ENCODE measurements around the gene COIL. TPM values are rescaled to one million over a fixed set of nuclear protein-coding genes. Genes with fewer than 3 reads are reported as not detected.

The COIL gene
- total RNA-seq, 3 donors from 2014 or later = 8.8 to 23.0 (median 16.7) TPM

DNA sequence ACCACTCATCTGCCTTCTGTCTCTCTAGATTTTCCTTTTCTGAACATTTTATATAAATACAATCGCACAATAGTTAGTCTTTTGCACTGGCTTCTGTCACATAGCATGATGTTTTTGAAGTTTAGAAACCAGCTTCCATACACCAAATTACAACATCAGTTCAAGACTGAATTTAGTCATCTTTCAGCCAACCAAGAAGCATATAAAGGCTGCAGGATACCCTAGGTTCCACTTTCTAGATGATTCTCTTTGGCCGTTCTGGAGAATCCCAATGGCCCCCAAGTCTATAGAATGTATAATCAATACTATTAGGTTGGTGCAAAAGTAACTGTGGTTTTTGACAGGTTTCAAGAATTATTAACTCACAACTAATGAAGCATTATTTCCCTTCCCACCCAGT is 36.5 kb upstream of the COIL start:
- Histone ChIP-seq H3K27me3 (no peaks in the 10 kb centered on the region), H3K4me1 (no peaks in the 10 kb centered on the region), H3K36me3 (no peaks in the 10 kb centered on the region), H3K9me3 (no peaks in the 10 kb centered on the region), H3K4me3 (no peak overlapping the region), H3K27ac (no peak overlapping the region)
- intact Hi-C loops (cut with DNase I; ENCODE audit: low total_unique reads) = no loop called here
- DNase-seq (ENCODE audit: low spot score in 2 of 2) = no peak
- TF ChIP-seq POLR2A (IDR thresholded peaks at IDR 0.05) = no peak
- TF ChIP-seq POLR2AphosphoS5 (IDR thresholded peaks at IDR 0.05) = no peak
- TF ChIP-seq, protein P1, sequence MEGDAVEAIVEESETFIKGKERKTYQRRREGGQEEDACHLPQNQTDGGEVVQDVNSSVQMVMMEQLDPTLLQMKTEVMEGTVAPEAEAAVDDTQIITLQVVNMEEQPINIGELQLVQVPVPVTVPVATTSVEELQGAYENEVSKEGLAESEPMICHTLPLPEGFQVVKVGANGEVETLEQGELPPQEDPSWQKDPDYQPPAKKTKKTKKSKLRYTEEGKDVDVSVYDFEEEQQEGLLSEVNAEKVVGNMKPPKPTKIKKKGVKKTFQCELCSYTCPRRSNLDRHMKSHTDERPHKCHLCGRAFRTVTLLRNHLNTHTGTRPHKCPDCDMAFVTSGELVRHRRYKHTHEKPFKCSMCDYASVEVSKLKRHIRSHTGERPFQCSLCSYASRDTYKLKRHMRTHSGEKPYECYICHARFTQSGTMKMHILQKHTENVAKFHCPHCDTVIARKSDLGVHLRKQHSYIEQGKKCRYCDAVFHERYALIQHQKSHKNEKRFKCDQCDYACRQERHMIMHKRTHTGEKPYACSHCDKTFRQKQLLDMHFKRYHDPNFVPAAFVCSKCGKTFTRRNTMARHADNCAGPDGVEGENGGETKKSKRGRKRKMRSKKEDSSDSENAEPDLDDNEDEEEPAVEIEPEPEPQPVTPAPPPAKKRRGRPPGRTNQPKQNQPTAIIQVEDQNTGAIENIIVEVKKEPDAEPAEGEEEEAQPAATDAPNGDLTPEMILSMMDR (IDR thresholded peaks at IDR 0.05) = no peak

DNA sequence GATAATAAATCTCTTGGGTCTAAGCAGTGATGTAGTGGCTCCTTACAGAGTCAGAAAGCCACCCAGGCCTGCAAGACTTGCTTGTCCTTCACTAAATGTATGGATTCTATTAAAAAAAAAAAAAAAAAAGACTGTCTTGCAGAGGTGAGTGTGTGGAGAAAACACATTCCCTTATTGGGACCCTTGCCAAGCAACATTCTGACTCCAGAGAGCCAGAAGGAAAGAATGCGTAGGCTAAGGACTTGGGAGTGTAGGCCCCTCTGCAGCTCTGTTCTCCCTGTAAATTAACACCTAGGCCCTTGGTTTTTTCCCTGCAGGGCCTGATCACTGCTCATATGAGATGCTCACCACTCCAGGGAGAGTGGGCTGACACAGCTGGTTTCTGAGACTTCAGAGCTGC is 34.9 kb upstream of the COIL start:
- Histone ChIP-seq H3K27me3 (no peaks in the 10 kb centered on the region), H3K9me3 (no peaks in the 10 kb centered on the region), H3K36me3 (no peaks in the 10 kb centered on the region), H3K4me3 (no peak overlapping the region), H3K27ac (no peak overlapping the region), H3K4me1 (no peaks in the 10 kb centered on the region)
- DNase-seq (ENCODE audit: low spot score in 2 of 2) = no peak
- intact Hi-C loops (cut with DNase I; ENCODE audit: low total_unique reads) = no loop called here
- TF ChIP-seq POLR2A (IDR thresholded peaks at IDR 0.05) (no peak), POLR2AphosphoS5 (IDR thresholded peaks at IDR 0.05) (no peak)
- TF ChIP-seq, protein P1 (IDR thresholded peaks at IDR 0.05) = no peak

DNA sequence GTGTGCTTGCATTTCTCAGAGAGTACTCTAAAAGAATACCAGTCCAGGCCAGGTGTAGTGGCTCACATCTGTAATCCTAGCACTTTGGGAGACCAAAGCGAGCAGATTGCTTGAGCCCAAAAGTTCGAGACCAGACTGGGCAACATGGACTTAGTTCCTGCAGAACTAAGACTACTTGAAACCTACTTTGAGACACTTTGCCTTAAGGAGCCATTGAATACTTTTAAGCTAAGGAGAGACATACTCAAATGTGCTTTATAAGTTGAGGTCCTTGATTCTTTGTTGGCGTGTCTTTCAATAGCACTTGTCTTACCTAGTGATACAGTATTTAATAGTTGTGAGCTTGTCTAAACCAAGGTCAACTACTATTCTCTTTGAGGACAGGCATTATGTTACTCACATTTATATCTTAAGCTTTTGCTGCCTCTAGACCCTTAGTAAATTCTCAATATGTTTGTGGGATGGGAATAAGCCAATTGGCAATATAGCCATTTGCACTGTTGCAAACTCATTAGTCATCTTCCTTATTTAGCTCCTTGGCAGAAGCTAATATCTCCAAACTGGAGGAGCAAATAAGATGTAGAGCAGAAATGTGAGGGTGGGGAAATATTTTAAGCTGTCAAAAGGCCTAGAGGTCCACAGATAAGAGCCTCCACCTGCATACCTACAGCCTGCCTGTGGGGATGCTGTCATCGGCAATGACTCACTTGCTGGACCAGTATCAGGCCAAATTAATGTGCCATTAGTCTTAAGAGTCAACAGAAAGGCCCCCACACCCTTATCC is 33.4 kb upstream of the COIL start:
- Histone ChIP-seq H3K4me3 (no peak overlapping the region), H3K27ac (no peak overlapping the region), H3K36me3 (no peaks in the 10 kb centered on the region), H3K4me1 (no peaks in the 10 kb centered on the region), H3K27me3 (no peaks in the 10 kb centered on the region), H3K9me3 (no peaks in the 10 kb centered on the region)
- intact Hi-C loops (cut with DNase I; ENCODE audit: low total_unique reads) = no loop called here
- no peak for DNase-seq (ENCODE audit: low spot score in 2 of 2)
- TF ChIP-seq, protein P1 (IDR thresholded peaks at IDR 0.05) = no peak
- TF ChIP-seq POLR2A (IDR thresholded peaks at IDR 0.05) (no peak), POLR2AphosphoS5 (IDR thresholded peaks at IDR 0.05) (no peak)

DNA sequence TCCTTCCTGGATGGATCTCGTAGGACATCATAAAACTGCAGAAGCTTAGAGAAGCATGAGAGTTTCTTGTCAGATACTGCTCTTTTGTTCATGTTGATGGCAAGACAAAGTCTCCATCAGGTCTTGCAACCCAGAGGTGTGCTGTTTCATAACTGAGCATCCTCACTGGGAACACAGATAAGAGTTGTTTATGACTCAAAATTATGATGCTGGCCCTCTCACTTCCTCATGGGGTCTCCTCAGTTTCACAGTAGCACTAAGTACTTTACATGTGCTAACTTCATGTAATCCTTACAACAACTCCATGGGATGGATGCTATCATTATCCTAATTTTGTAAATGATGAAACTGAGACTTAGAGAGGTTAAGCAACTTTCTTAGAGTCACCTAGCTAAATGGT is 31.5 kb upstream of the COIL start:
- no peak for TF ChIP-seq POLR2AphosphoS5 (IDR thresholded peaks at IDR 0.05)
- TF ChIP-seq, protein P1 (IDR thresholded peaks at IDR 0.05) = no peak
- no peak for TF ChIP-seq POLR2A (IDR thresholded peaks at IDR 0.05)

DNA sequence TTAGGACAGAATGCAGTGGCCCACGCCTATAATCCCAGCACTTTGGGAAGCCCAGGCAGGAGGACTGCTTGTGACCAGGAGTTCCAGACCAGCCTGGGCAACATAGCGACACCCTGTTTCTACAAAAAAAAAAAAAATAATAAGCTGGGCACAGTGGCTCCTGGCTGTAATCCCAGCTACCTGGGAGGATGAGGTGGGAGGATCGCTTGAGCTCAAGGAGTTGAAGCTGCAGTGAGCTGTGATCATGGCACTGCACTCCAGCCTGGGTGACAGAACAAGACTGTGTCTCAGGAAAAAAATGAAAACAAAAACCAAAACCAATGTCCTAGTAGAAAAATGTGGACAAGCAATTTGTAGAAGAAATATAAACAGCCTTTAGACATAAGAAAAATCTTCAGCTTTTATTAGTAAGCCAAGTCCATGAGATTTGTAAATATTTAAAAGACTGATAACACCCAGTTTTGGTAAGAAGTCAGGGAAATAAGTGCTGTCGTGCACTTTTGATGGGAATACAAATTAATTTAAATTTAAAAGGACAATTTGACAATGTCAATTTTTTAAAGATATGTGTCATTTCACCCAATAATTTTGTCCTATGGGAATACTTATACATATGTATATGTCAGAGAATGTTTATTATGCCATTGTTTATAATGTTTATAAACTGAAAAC is 28.2 kb upstream of the COIL start:
- Histone ChIP-seq H3K4me1 (no peaks in the 10 kb centered on the region), H3K4me3 (no peak overlapping the region), H3K36me3 (no peaks in the 10 kb centered on the region), H3K27ac (no peak overlapping the region), H3K9me3 (no peaks in the 10 kb centered on the region), H3K27me3 (no peaks in the 10 kb centered on the region)
- no peak for DNase-seq (ENCODE audit: low spot score in 2 of 2)
- TF ChIP-seq POLR2AphosphoS5 (IDR thresholded peaks at IDR 0.05) = no peak
- TF ChIP-seq, protein P1 (IDR thresholded peaks at IDR 0.05) = no peak
- intact Hi-C loops (cut with DNase I; ENCODE audit: low total_unique reads) = no loop called here

More for the DNA sequence above, 31.5 kb upstream of the COIL start:
- Histone ChIP-seq H3K36me3 (no peaks in the 10 kb centered on the region), H3K4me3 (no peak overlapping the region), H3K27ac (no peak overlapping the region), H3K4me1 (no peaks in the 10 kb centered on the region), H3K9me3 (no peaks in the 10 kb centered on the region), H3K27me3 (no peaks in the 10 kb centered on the region)
- no peak for DNase-seq (ENCODE audit: low spot score in 2 of 2)
- intact Hi-C loops (cut with DNase I; ENCODE audit: low total_unique reads) = no loop called here
